ENCODE measurements around the gene TANC1.

DNA sequence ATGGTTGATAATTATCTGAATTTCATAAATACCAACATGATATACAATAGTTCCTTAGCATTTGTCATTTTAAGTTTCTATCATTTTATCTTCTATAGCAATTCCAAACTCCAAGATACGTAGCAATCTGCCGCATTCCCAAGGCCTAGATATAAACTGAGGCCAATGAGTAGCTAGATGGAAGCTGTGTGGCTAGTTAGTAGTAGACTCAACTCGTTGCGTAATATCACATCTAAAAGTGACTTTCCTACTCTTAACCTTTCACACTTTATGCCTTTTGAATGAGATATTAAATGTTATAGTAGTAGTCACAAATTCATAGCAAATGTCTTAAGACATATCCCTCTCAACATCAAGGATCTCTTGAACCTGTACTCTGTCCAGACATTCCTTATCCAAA lies 284.5 kb downstream of the TANC1 start:
- TF ChIP-seq EP300 (IDR thresholded peaks at IDR 0.05) (no peak), POLR2A (IDR thresholded peaks at IDR 0.05) (no peak)
- TF ChIP-seq, protein P1, sequence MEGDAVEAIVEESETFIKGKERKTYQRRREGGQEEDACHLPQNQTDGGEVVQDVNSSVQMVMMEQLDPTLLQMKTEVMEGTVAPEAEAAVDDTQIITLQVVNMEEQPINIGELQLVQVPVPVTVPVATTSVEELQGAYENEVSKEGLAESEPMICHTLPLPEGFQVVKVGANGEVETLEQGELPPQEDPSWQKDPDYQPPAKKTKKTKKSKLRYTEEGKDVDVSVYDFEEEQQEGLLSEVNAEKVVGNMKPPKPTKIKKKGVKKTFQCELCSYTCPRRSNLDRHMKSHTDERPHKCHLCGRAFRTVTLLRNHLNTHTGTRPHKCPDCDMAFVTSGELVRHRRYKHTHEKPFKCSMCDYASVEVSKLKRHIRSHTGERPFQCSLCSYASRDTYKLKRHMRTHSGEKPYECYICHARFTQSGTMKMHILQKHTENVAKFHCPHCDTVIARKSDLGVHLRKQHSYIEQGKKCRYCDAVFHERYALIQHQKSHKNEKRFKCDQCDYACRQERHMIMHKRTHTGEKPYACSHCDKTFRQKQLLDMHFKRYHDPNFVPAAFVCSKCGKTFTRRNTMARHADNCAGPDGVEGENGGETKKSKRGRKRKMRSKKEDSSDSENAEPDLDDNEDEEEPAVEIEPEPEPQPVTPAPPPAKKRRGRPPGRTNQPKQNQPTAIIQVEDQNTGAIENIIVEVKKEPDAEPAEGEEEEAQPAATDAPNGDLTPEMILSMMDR (IDR thresholded peaks at IDR 0.05), result no peak

Measured in sigmoid colon (tissue), 4 donors.